Duodenal mucosa (tissue), 2 donors: ENCODE results near the gene C19orf53.
"Not testable (repeated sequence)": the region's sequence is repeated elsewhere in the genome, so short reads cannot be mapped to it uniquely, and the experiment has no call there.

Experiments used
- H3K27ac ChIP-seq: one replicate; pipeline ENCODE4 v1.7.0; 2013; ENCODE audit warnings: low read depth, low read length
- H3K27me3 ChIP-seq, 2 donors: one replicate each; pipeline ENCODE4 v1.7.0; 2013; ENCODE audit warnings: low read length in 2 of 2, control low read depth in 1 of 2; ENCODE audit not compliant: insufficient read depth in 2 of 2, control insufficient read depth in 1 of 2
- H3K36me3 ChIP-seq, 2 donors: one replicate each; pipeline ENCODE4 v1.7.0; 2013; ENCODE audit warnings: low read length in 2 of 2, control low read depth in 1 of 2; ENCODE audit not compliant: insufficient read depth in 2 of 2, control insufficient read depth in 1 of 2
- H3K4me1 ChIP-seq, 2 donors: one replicate each; pipeline ENCODE4 v1.7.0; 2013; ENCODE audit warnings: low read length in 2 of 2, control low read depth in 1 of 2; ENCODE audit not compliant: insufficient read depth in 2 of 2, control insufficient read depth in 1 of 2
- H3K4me3 ChIP-seq, 2 donors: one replicate each; pipeline ENCODE4 v1.7.0; 2013; ENCODE audit warnings: low read length in 2 of 2, low read depth in 1 of 2
- H3K9ac ChIP-seq, 2 donors: one replicate each; pipeline ENCODE4 v1.7.0; 2013; ENCODE audit warnings: low read length in 2 of 2, low read depth in 1 of 2
- H3K9me3 ChIP-seq, 2 donors: one replicate each; pipeline ENCODE4 v1.7.0; 2013; ENCODE audit warnings: low read length in 2 of 2, control low read depth in 1 of 2; ENCODE audit not compliant: control insufficient read depth in 1 of 2

C19orf53 gene

GRCh38 chr19:13779794-13780193 lies 5.5 kb downstream of the C19orf53 start:
- not testable (repeated sequence) for H3K9ac ChIP-seq, H3K27me3 ChIP-seq, H3K9me3 ChIP-seq, H3K27ac ChIP-seq, H3K4me3 ChIP-seq
- H3K36me3 ChIP-seq: peaks cover 13 to 36% of the 10 kb centered on the region in 2 donors
- H3K4me1 ChIP-seq: peaks cover 12 to 13% of the 10 kb centered on the region in 2 donors

GRCh38 chr19:13781547-13781946 lies 7.3 kb downstream of the C19orf53 start:
- Histone ChIP-seq H3K9me3 (no peaks in the 10 kb centered on the region), H3K9ac (no peak overlapping the region), H3K27ac (peak overlapping the region; percentile 8), H3K27me3 (no peaks in the 10 kb centered on the region), H3K36me3 (peaks cover 13 to 32% of the 10 kb centered on the region in 2 donors), H3K4me3 (no peak overlapping the region), H3K4me1 (peaks cover 8 to 9% of the 10 kb centered on the region in 2 donors)

DNA sequence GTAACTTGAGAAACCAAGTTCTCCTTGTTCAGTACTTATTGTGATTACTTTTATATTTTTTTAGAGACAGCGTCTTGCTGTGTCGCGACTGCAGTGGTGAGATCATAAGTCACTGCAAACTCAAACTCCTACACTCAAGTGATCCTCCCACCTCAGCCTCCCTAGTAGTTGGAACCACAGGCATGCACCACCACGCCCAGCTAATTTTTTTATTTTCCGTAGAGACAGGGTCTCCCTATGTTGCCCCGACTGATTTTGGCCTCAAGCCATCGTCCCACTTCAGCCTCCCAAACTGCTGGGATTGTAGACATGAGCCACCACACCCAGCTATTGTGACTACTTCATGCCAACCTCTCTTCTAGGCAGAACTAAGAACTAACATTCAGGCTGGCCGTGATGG lies 8.3 kb downstream of the C19orf53 start:
- no peak overlapping the region for H3K9ac ChIP-seq
- no peaks in the 10 kb centered on the region for H3K27me3 ChIP-seq
- peaks cover 13 to 24% of the 10 kb centered on the region in 2 donors for H3K36me3 ChIP-seq
- no peaks in the 10 kb centered on the region for H3K9me3 ChIP-seq
- peaks cover 8 to 9% of the 10 kb centered on the region in 2 donors for H3K4me1 ChIP-seq
- H3K27ac ChIP-seq: no peak overlapping the region
- H3K4me3 ChIP-seq: no peak overlapping the region

DNA sequence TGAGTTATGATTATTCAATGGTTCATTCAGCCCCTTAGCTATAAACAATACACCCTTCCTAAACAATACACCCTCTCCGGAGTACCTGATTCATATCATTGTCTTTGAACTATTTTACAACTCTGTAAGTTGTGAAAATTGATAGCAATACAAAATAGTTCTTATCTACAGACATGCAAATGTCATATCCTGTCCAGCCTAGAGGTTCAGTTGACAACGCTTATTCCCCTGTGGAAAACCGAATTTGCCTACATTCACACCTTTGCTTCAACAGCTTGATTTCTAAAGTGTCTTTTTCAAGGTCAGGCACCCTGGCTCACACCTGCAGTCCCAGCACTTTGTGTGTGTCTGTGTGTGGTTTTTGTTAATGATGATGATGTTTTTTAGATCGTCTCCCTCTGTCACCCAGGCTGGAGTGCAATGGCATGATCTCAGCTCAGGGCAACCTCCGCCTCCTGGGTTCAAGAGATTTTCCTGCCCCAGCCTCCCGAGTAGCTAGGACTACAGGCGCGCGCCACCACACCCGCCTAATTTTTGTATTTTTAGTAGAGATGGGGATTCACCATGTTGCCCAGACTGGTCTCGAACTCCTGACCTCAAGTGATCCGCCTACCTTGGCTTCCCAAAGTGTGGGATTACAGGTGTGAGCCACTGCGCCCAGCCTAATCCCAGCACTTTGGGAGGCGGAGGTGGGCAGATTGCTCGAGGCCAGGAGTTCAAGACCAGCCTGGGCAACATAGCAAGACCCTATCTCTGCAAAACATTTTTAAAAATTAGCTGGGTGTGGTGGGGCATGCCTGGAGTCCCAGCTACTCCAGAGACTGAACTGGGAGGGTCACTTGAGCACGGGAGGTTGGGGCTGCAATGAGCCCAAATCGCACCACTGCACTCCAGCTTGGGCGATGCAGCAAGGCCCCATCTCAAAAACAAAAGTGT lies 9.6 kb downstream of the C19orf53 start:
- Histone ChIP-seq H3K27me3 (no peaks in the 10 kb centered on the region), H3K27ac (no peak overlapping the region)

DNA sequence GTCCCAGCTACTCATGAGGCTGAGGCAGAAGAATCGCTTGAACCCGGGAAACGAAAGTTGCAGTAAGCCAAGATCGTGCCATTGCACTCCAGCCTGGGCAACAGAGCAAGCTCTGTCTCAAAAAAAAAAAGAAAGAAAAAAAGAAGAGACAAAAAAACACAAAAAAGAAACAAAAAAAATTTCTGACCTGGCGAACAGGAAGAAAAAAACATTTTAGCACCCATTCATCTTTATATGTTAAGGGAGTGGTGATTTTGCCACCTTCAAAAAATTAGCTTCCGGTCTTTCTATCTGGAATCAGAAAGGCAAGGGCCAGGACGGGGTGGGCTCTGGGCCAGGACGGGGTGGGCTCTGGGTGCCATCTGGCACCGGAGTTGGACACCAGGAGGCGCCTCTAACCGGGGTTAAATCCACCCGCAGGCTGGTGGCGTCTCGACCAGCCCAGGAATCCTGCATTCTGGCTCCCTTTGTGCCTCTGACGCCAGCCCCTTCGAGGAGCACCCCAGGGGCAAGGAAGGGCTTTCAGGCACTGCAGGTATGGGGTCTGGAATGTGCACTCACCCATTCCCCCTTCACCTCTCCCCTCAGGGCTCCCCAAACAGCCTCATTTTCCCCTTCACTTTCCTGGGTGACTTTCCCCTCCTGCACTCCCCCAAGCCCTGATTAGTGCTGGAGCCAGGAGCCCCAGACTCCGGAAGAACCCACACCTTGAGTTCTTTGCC lies 10.6 kb downstream of the C19orf53 start:
- peaks cover 8 to 17% of the 10 kb centered on the region in 2 donors for H3K4me1 ChIP-seq
- H3K27ac ChIP-seq: no peak overlapping the region
- H3K4me3 ChIP-seq: peak overlapping the region; percentile 2 to 4
- H3K36me3 ChIP-seq: peaks cover 0 to 1% of the 10 kb centered on the region in 2 donors
- peak overlapping the region; percentile 35 to 40 for H3K9ac ChIP-seq
- H3K9me3 ChIP-seq: no peaks in the 10 kb centered on the region
- no peaks in the 10 kb centered on the region for H3K27me3 ChIP-seq

More for the DNA sequence above, 9.6 kb downstream of the C19orf53 start:
- Histone ChIP-seq H3K36me3 (peaks cover 6 to 11% of the 10 kb centered on the region in 2 donors), H3K9me3 (no peaks in the 10 kb centered on the region), H3K9ac (peak overlapping the region in 1 of 2 donors; percentile 14), H3K4me3 (no peak overlapping the region), H3K4me1 (peaks cover 8 to 17% of the 10 kb centered on the region in 2 donors)

- Histone ChIP-seq H3K27ac (no peak overlapping the region), H3K27me3 (no peaks in the 10 kb centered on the region), H3K4me3 (no peak overlapping the region), H3K4me1 (peaks cover 4 to 14% of the 10 kb centered on the region in 2 donors), H3K9me3 (no peaks in the 10 kb centered on the region), H3K36me3 (no peaks in the 10 kb centered on the region), H3K9ac (no peak overlapping the region)
Measured at GRCh38 chr19:13788991-13789390, 14.7 kb downstream of the C19orf53 start.

DNA sequence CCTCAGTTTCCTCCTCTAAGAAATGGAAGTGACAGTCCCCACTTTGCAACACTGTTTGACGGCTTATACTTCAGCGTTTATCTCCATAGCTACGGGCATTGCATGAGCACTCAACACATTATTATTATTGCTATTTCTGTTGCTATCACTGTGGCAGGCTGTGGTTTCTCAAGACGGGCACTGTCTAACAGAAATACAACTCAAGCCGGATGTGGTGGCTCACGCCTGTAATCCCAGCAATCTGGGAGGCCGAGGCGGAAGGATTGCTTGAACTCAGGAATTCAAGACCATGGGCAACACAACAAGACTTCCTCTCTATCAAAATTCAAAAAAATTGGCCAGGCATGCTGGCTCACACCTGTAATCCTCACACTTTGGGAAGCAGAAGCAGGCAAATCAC lies 16.1 kb downstream of the C19orf53 start:
- H3K27ac ChIP-seq: no peak overlapping the region
- H3K27me3 ChIP-seq: no peaks in the 10 kb centered on the region

DNA sequence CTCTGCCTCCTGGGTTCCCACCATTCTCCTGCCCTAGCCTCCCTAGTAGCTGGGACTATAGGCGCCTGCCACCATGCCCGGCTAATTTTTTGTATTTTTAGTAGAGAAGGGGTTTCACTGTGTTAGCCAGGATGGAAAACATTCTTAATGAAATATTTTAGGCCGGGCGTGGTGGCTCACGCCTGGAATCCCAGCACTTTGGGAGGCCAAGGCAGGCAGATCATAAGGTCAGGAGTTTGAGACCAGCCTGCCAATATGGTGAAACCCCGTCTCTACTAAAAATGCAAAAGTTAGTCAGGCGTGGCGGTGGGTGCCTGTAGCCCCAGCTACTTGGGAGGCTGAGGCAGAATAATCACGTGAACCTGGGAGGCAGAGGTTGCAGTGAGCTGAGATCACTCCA lies 19.1 kb downstream of the C19orf53 start:
- H3K4me1 ChIP-seq: peaks cover 17 to 19% of the 10 kb centered on the region in 2 donors
- not testable (repeated sequence) for H3K9ac ChIP-seq, H3K27me3 ChIP-seq, H3K27ac ChIP-seq, H3K9me3 ChIP-seq, H3K36me3 ChIP-seq, H3K4me3 ChIP-seq

More for the DNA sequence above, 16.1 kb downstream of the C19orf53 start:
- Histone ChIP-seq H3K4me3 (no peak overlapping the region), H3K9me3 (no peaks in the 10 kb centered on the region), H3K9ac (no peak overlapping the region), H3K4me1 (peaks cover 3 to 13% of the 10 kb centered on the region in 2 donors), H3K36me3 (no peaks in the 10 kb centered on the region)

GRCh38 chr19:13794398-13794756 lies 20.1 kb downstream of the C19orf53 start:
- peak overlapping the region; percentile 77 for H3K27ac ChIP-seq
- no peaks in the 10 kb centered on the region for H3K36me3 ChIP-seq
- H3K9ac ChIP-seq: peak overlapping the region; percentile 72 to 84
- H3K4me3 ChIP-seq: peak overlapping the region; percentile 87 to 90
- H3K4me1 ChIP-seq: peaks cover 16 to 17% of the 10 kb centered on the region in 2 donors
- no peaks in the 10 kb centered on the region for H3K27me3 ChIP-seq
- no peaks in the 10 kb centered on the region for H3K9me3 ChIP-seq
